Adrenal gland (tissue), 19 donors: ENCODE data around the gene STC2. TPM values are rescaled to one million over a fixed set of nuclear protein-coding genes. Genes with fewer than 3 reads are reported as not detected.
"Not testable (repeated sequence)": the region's sequence is repeated elsewhere in the genome, so short reads cannot be mapped to it uniquely, and the experiment has no call there.

Experiments
- DNase-seq, 7 donors: peaks; one replicate each; pipeline ENCODE4 v3.0.0-alpha.2; 2019 to 2020
- H3K27ac ChIP-seq, 5 donors: fragments of 200-600 bp; sonication (generic) in 4 of 5; 1 replicate in 3 of 5; 2 replicates in 2 of 5; pipeline versions ENCODE4 v1.5.1 to v1.8.0; 2016 to 2020; ENCODE audit warnings: mild to moderate bottlenecking in 1 of 5
- H3K27me3 ChIP-seq: fragments of 200-600 bp; 2 replicates; pipeline ENCODE4 v1.8.0; 2021
- H3K36me3 ChIP-seq, 2 donors: fragments of 200-600 bp; replicated peaks in 1 of 2; 1 replicate in 1 of 2; 2 replicates in 1 of 2; pipeline versions ENCODE4 v1.5.1 to v1.8.0; 2018 to 2022
- H3K4me1 ChIP-seq, 2 donors: fragments of 200-600 bp; replicated peaks in 1 of 2; 1 replicate in 1 of 2; 2 replicates in 1 of 2; pipeline versions ENCODE4 v1.5.1 to v1.8.0; 2018 to 2021
- H3K4me3 ChIP-seq, 4 donors: fragments of 200-600 bp; sonication (generic) in 3 of 4; one replicate each; pipeline ENCODE4 v1.5.1; 2016 to 2018
- H3K9me3 ChIP-seq, 3 donors: fragments of 200-600 bp; sonication (generic) in 1 of 3; replicated peaks in 1 of 3; 1 replicate in 2 of 3; 2 replicates in 1 of 3; pipeline versions ENCODE4 v1.5.1 to v1.8.0; 2016 to 2021
- CTCF ChIP-seq, 6 experiments: fragments of 450-650 bp in 4 of 6; fragments of 200-600 bp in 2 of 6; sonication (generic) in 1 of 6; IDR thresholded peaks; 1 replicate in 5 of 6; 2 replicates in 1 of 6; pipeline versions ENCODE4 v1.5.1 to v1.8.0; 2016 to 2021; ENCODE audit warnings: antibody characterized with exemption in 6 of 6, mild to moderate bottlenecking in 2 of 6, moderate library complexity in 1 of 6
- POLR2A ChIP-seq, 2 donors: fragments of 450-650 bp; IDR thresholded peaks; one replicate each; pipeline ENCODE4 v1.6.1; 2017; ENCODE audit warnings: antibody characterized with exemption in 2 of 2, mild to moderate bottlenecking in 2 of 2, moderate library complexity in 1 of 2
- WGBS, 4 donors: extraction: QIAGEN DNeasy Blood & Tissue Kit in 2 of 4; methylation state at CpG; one replicate each; pipeline versions ENCODE4 v1.1.5 to v1.1.7; 2013 to 2017; 5-methylcytosine and 5-hydroxymethylcytosine counted together
- intact Hi-C, 2 donors: fragments of 100-400 bp; cut with DNase I; formaldehyde crosslinking; loops; one replicate each; pipeline versions ENCODE4 v1.14.1 to v1.15.0; 2022 to 2023
- long read RNA-seq, 10 donors: library from polyadenylated mRNA in 3 of 10; unstranded in 2 of 10; stranded (forward) in 1 of 10; transcript quantifications; one replicate each; pipeline ENCODE4 v2.0.0 and lab custom pipeline, GENCODE V29; 2021 to 2026
- polyA plus RNA-seq, 3 donors: library from polyadenylated mRNA; stranded (reverse); fragments of 200-250 nt in 2 of 3; fragments of 350-450 nt in 1 of 3; fragmentation: Illumina TruSeq in 1 of 3; extraction: RNeasy Lipid Tissue Mini Kit (QIAGEN cat#74804) in 1 of 3; gene quantifications; one replicate each; pipeline ENCODE4 v1.2.3, GENCODE V29; 2013 to 2014
- total RNA-seq, 9 donors: library from RNA; depleted of rRNA in 4 of 9; stranded (reverse); fragments of >200 nt in 4 of 9; fragments of 120-200 nt in 1 of 9; fragmentation: NEBNext Ultra II Directional in 1 of 9; extraction: Animal tissue kit (Norgen Biotek cat#: 25700) in 1 of 9; gene quantifications; one replicate each; pipeline versions ENCODE4 v1.1.0 to v1.2.4, GENCODE V29; 2013 to 2023
- donor health status: healthy with polysubstance abuse.
- donor health status: Bipolar disorder and iron deficiency.
- donor health status: DM: yes; HTN: yes; CAD: no.
- donor health status: DM: no; HTN: no; CAD: no.
- donor health status: DM: no; HTN: no; CAD: no.
- donor health status: DM: yes; HTN: yes; CAD: no.

STC2 gene, protein sequence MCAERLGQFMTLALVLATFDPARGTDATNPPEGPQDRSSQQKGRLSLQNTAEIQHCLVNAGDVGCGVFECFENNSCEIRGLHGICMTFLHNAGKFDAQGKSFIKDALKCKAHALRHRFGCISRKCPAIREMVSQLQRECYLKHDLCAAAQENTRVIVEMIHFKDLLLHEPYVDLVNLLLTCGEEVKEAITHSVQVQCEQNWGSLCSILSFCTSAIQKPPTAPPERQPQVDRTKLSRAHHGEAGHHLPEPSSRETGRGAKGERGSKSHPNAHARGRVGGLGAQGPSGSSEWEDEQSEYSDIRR
- total RNA-seq (1 to 10 TPM in 5 of 9 donors, under 1 TPM in 4; 0.28 to 3.5 (median 1.3) TPM), polyA plus RNA-seq (1 to 10 TPM in 1 of 3 donors, under 1 TPM in 2; 0.54 to 1.2 (median 0.88) TPM)
- long read RNA-seq, donor 1, full-length matches to known transcripts: 1 of 1 reads
- long read RNA-seq, donor 1, partial matches to known transcripts: 0 of 1 reads
- long read RNA-seq, donor 1, other reads (novel, unspliced or antisense): 0 of 1 reads
- long read RNA-seq, donor 2: 0 reads
- long read RNA-seq, donor 3: 0 reads
- long read RNA-seq, donor 4: 0 reads
- long read RNA-seq, donor 5, full-length matches to known transcripts: 10 of 10 reads
- long read RNA-seq, donor 5, partial matches to known transcripts: 0 of 10 reads
- long read RNA-seq, donor 5, other reads (novel, unspliced or antisense): 0 of 10 reads
- long read RNA-seq, donor 6: 0 reads
- long read RNA-seq, donor 7, full-length matches to known transcripts: 1 of 1 reads
- long read RNA-seq, donor 7, partial matches to known transcripts: 0 of 1 reads
- long read RNA-seq, donor 7, other reads (novel, unspliced or antisense): 0 of 1 reads
- long read RNA-seq, donor 8, full-length matches to known transcripts: 1 of 1 reads
- long read RNA-seq, donor 8, partial matches to known transcripts: 0 of 1 reads
- long read RNA-seq, donor 8, other reads (novel, unspliced or antisense): 0 of 1 reads
- long read RNA-seq, donor 9: 0 reads
- long read RNA-seq, donor 10: 0 reads

GRCh38 chr5:173327948-173328843 is at the start of gene STC2:
Gene STC2, minus strand, starts transcription at chr5:173328414. Its CDS starts 221 bp downstream, at chr5:173328193.
- no peak for TF ChIP-seq CTCF (IDR thresholded peaks at IDR 0.05)
- TF ChIP-seq POLR2A (IDR thresholded peaks at IDR 0.05): no peak
- intact Hi-C loops: no loop called here

DNA sequence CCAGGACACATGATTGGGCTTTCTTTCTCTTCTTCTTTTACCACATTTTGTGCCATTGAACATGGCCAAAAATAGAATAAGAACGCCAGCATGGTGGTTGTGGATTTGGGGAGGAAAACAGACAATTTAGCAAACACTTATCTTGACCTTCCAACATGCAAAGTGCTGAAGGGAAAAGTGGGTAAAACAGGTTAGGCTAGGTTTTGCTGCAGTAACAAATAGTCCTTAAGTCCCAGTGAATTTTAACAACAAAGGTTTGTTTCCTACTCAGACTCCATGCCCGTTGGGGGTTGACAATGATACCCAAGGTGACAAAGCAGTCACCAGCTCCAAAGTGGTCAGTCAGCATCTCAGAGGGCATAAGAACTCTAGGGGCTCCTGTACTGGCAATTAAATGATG is 43.2 kb upstream of the STC2 start:
- Histone ChIP-seq H3K36me3 (no peaks in the 10 kb centered on the region), H3K9me3 (no peaks in the 10 kb centered on the region), H3K27me3 (no peaks in the 10 kb centered on the region), H3K27ac (no peak overlapping the region), H3K4me1 (no peaks in the 10 kb centered on the region), H3K4me3 (no peak overlapping the region)
- intact Hi-C loops: no loop called here
- DNase-seq: no peak
- WGBS, 4 donors: 47 to 75% (median 60%) methylated on average over 2 of the region's 2 CpGs
- TF ChIP-seq CTCF (IDR thresholded peaks at IDR 0.05): no peak

More at GRCh38 chr5:173327948-173328843, at the start of gene STC2:
- no peak within 1 kb of the TSS for H3K27ac ChIP-seq
- H3K36me3 ChIP-seq: no peaks in the 10 kb centered on the region
- H3K27me3 ChIP-seq: peaks cover 64% of the 10 kb centered on the region
- peak in 3 of 7 donors; percentile 44 to 52 (median 47) for DNase-seq
- no peaks in the 10 kb centered on the region for H3K9me3 ChIP-seq
- H3K4me3 ChIP-seq: peak within 1 kb of the TSS in 2 of 4 donors; percentile 9 to 49
- peaks cover 7 to 35% of the 10 kb centered on the region in 2 donors for H3K4me1 ChIP-seq
- WGBS, 4 donors: 0 to 3% (median 2%) methylated on average over 19 to 72 of the region's 72 CpGs

DNA sequence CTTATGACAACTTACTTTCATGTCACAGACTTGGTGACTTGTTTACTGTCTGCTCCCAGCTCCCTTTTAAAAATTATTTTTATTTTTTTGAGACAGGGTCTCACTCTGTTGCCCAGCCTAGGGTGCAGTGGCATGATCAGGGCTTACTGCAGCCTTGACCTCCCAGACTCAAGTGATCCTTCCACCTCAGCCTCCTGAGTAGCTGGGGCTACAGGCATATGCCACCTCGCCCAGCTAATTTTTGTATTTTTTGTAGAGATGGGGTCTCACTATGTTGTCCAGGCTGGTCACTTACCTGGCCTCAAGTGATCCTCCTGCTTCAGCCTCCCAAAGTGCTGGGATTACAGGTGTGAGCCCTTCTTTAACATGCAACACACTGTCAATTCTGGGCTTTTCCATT is 35.2 kb upstream of the STC2 start:
- 75 to 100% (median 86%) methylated on average over 1 of the region's 1 CpG for WGBS, 4 donors
- H3K36me3 ChIP-seq, H3K27ac ChIP-seq, H3K4me1 ChIP-seq, intact Hi-C loops, H3K27me3 ChIP-seq, DNase-seq, H3K4me3 ChIP-seq, H3K9me3 ChIP-seq: not testable (repeated sequence)

- no peak overlapping the region for H3K4me3 ChIP-seq
- no peaks in the 10 kb centered on the region for H3K9me3 ChIP-seq
- WGBS, 4 donors: 58 to 85% (median 76%) methylated on average over 5 of the region's 5 CpGs
- H3K4me1 ChIP-seq: no peaks in the 10 kb centered on the region
- no peak for TF ChIP-seq CTCF (IDR thresholded peaks at IDR 0.05)
- no peak for TF ChIP-seq POLR2A (IDR thresholded peaks at IDR 0.05)
- H3K27ac ChIP-seq: no peak overlapping the region
- no peaks in the 10 kb centered on the region for H3K36me3 ChIP-seq
- intact Hi-C loops: no loop called here
- DNase-seq: no peak
- peaks cover 3% of the 10 kb centered on the region for H3K27me3 ChIP-seq
These were observed 27.3 kb upstream of the STC2 start for GRCh38 chr5:173355561-173355960.
